Stimulated activated effector memory CD8-positive, alpha-beta T cell treated with anti-CD3 and anti-CD28 coated beads, Interleukin-12 subunit alpha, Interleukin-12 subunit beta, amount 100 ng/mL, for 72 hours (primary cell): ENCODE measurements around the gene KLK15.
"Not testable (repeated sequence)": the region's sequence is repeated elsewhere in the genome, so short reads cannot be mapped to it uniquely, and the experiment has no call there.

Source experiments
- ATAC-seq: fragments of 150-1000 bp; cut with Tn5 transposase; 2 replicates; pipeline ENCODE4 v1.10.0; 2021
- DNase-seq, 2 donors: peaks; one replicate each; pipeline ENCODE4 v3.0.0; 2021 to 2022; ENCODE audit warnings: low spot score in 2 of 2
- H3K27ac Mint-ChIP-seq: one replicate; pipeline ENCODE4 v1.8.0; 2022; ENCODE audit warnings: mild to moderate bottlenecking, mixed read lengths
- H3K36me3 Mint-ChIP-seq: one replicate; pipeline ENCODE4 v1.8.0; 2022; ENCODE audit warnings: mild to moderate bottlenecking, mixed read lengths
- H3K4me1 Mint-ChIP-seq: one replicate; pipeline ENCODE4 v1.8.0; 2022; ENCODE audit warnings: mixed read lengths
- H3K4me3 Mint-ChIP-seq: one replicate; pipeline ENCODE4 v1.8.0; 2022; ENCODE audit warnings: mild to moderate bottlenecking, mixed read lengths
- H3K9me3 Mint-ChIP-seq: one replicate; pipeline ENCODE4 v1.8.0; 2022; ENCODE audit warnings: mixed read lengths

KLK15 gene

GRCh38 chr19:50818859-50819472, 14.4 kb downstream of the KLK15 start:
- no peak for ATAC-seq
- DNase-seq = no peak
- no peaks in the 10 kb centered on the region for H3K36me3 Mint-ChIP-seq
- no peaks in the 10 kb centered on the region for H3K9me3 Mint-ChIP-seq
- no peak overlapping the region for H3K27ac Mint-ChIP-seq
- H3K4me1 Mint-ChIP-seq = peaks cover 53% of the 10 kb centered on the region
- peak overlapping the region; percentile 70 for H3K4me3 Mint-ChIP-seq

DNA sequence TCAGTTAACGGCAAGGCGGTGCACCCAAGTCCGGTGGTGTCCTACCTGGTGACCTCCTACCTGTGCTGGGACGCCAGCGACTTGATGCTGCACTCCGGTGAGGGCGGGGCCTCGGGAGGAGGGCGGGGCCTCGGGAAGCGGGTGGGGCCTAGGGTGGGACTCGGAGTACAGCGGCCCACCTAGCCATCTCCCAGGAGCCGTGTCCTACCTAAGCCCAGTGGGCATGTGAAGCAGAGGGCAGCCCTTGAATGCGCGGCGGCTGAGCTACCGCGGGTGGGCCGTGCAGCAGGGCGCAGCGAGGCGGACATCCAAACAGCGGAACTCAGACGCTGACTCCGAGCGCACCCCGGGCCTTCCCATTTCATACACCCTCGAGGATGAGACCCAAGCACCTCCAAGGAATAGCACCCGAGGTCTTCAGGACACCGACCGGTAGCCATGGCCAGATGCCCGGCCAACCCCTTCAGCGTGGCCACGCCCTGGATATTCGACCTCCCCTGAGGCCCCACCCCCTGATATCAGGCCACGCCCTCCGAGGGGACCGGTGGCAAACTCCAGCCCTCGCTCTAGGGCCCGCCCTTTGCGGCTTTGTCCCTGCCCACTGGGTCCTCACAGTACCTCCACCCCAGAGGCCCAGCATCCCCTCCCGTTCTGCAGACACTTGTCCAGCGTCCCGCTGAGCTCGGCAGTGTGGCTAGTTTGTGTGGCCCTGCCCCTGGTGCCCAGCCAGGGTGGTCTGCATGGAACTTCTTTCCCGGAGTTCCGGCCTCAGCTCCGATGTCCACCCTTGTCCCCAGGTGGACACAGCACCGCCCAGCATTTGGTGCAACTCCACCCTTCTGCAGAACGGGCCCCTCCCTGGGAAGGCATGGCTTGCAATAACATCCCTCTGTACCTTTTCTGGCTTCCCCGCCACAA, 15.2 kb downstream of the KLK15 start:
- peak; percentile 48 to 83 for DNase-seq
- peak; percentile 51 for ATAC-seq
- Mint-ChIP-seq H3K9me3 (no peaks in the 10 kb centered on the region), H3K27ac (peak overlapping the region; percentile 85), H3K4me3 (peak overlapping the region; percentile 70), H3K36me3 (no peaks in the 10 kb centered on the region), H3K4me1 (peaks cover 53% of the 10 kb centered on the region)

- H3K4me1 Mint-ChIP-seq = peaks cover 45% of the 10 kb centered on the region
- DNase-seq = no peak
- no peak overlapping the region for H3K27ac Mint-ChIP-seq
- no peaks in the 10 kb centered on the region for H3K36me3 Mint-ChIP-seq
- no peaks in the 10 kb centered on the region for H3K9me3 Mint-ChIP-seq
- ATAC-seq = no peak
- no peak overlapping the region for H3K4me3 Mint-ChIP-seq
These were observed 17.9 kb downstream of the KLK15 start for GRCh38 chr19:50815439-50815838.

DNA sequence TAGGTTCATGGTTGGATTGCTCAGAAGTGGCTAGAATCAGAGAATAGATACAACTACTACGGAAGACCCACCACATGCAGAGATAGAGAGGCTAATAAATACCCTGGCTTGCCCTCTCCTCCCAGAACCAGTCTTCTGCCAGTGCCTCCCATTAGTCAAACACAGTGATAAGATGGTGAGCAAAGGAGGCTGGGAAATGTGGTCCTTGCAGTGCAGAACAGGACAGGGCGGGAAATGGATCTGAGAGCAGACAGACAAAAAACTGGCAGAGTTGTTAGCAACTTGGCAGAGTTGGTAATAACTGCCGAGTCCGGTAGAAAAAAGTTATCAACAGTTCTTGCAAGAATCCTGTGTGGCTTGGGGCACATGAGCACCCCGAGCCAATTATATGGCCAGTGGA, 18.5 kb downstream of the KLK15 start:
- H3K4me1 Mint-ChIP-seq = peaks cover 40% of the 10 kb centered on the region
- ATAC-seq (no peak), DNase-seq (no peak)
- no peak overlapping the region for H3K27ac Mint-ChIP-seq
- no peaks in the 10 kb centered on the region for H3K9me3 Mint-ChIP-seq
- no peak overlapping the region for H3K4me3 Mint-ChIP-seq
- H3K36me3 Mint-ChIP-seq = no peaks in the 10 kb centered on the region

- Mint-ChIP-seq H3K4me3 (no peak overlapping the region), H3K4me1 (peaks cover 16% of the 10 kb centered on the region), H3K27ac (no peak overlapping the region), H3K9me3 (no peaks in the 10 kb centered on the region), H3K36me3 (no peaks in the 10 kb centered on the region)
- ATAC-seq (no peak), DNase-seq (no peak)
These were observed 20.9 kb downstream of the KLK15 start for GRCh38 chr19:50812474-50812873.

GRCh38 chr19:50811622-50812238, 21.6 kb downstream of the KLK15 start:
- H3K4me3 Mint-ChIP-seq, H3K36me3 Mint-ChIP-seq, DNase-seq, H3K4me1 Mint-ChIP-seq, H3K27ac Mint-ChIP-seq, ATAC-seq, H3K9me3 Mint-ChIP-seq: not testable (repeated sequence)

GRCh38 chr19:50808856-50809255, 24.5 kb downstream of the KLK15 start:
- no peak for ATAC-seq
- Mint-ChIP-seq H3K4me1 (peaks cover 20% of the 10 kb centered on the region), H3K9me3 (no peaks in the 10 kb centered on the region), H3K36me3 (peaks cover 12% of the 10 kb centered on the region), H3K4me3 (no peak overlapping the region), H3K27ac (no peak overlapping the region)
- no peak for DNase-seq

GRCh38 chr19:50804420-50805272, 28.7 kb downstream of the KLK15 start:
- H3K4me1 Mint-ChIP-seq = peaks cover 51% of the 10 kb centered on the region
- peaks cover 54% of the 10 kb centered on the region for H3K36me3 Mint-ChIP-seq
- DNase-seq (peak; percentile 87 to 98), ATAC-seq (peak; percentile 97)
- H3K27ac Mint-ChIP-seq = peak overlapping the region; percentile 100
- H3K4me3 Mint-ChIP-seq = peak overlapping the region; percentile 99
- no peaks in the 10 kb centered on the region for H3K9me3 Mint-ChIP-seq

GRCh38 chr19:50803633-50804419, 29.5 kb downstream of the KLK15 start:
- Mint-ChIP-seq H3K36me3 (peaks cover 62% of the 10 kb centered on the region), H3K27ac (peak overlapping the region; percentile 100), H3K9me3 (no peaks in the 10 kb centered on the region), H3K4me3 (peak overlapping the region; percentile 99), H3K4me1 (peaks cover 51% of the 10 kb centered on the region)
- DNase-seq = no peak
- peak; percentile 5 for ATAC-seq

DNA sequence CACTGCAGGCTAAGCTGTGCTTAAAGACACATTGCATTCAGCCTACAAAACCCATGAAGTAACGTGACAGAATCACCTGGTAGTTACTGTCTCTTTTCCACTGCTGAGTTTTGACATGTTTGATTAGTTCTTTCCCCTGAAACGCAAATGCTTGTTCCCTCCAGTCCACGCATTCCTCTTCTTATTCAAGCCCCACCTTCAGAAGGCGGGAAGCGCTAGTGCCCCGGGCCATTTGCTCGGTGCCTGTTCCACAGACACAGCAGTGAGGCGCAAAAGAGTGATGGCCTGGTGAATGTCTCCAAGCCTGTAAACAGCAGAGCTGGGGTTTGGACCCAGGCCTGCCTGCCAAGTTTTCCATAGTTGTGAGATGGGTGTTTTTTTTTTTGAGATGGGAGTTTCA, 32.3 kb downstream of the KLK15 start:
- H3K27ac Mint-ChIP-seq = peak overlapping the region; percentile 59
- ATAC-seq = no peak
- peaks cover 84% of the 10 kb centered on the region for H3K36me3 Mint-ChIP-seq
- H3K9me3 Mint-ChIP-seq = no peaks in the 10 kb centered on the region
- H3K4me1 Mint-ChIP-seq = peaks cover 47% of the 10 kb centered on the region
- H3K4me3 Mint-ChIP-seq = no peak overlapping the region
- DNase-seq = no peak

DNA sequence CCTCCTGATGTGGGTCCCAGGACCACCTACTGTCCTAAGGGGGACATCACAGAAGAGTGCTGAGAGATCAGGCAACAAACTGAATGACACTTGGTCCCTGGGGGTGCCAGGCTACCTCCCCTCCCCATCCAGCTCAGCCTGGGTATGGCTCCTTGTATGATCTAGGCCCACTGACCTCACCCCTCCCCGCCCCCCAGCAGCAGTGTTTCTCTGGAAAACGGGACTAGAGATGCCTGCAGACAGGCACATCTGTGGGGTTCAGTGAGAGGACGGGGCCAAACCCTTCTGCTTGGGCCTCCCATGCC, 33.9 kb downstream of the KLK15 start:
- Mint-ChIP-seq H3K36me3 (peaks cover 91% of the 10 kb centered on the region), H3K27ac (peak overlapping the region; percentile 40), H3K4me3 (no peak overlapping the region), H3K9me3 (no peaks in the 10 kb centered on the region), H3K4me1 (peaks cover 37% of the 10 kb centered on the region)
- ATAC-seq (no peak), DNase-seq (no peak)

GRCh38 chr19:50798659-50799546, 34.5 kb downstream of the KLK15 start:
- DNase-seq (no peak), ATAC-seq (no peak)
- Mint-ChIP-seq H3K4me1 (peaks cover 37% of the 10 kb centered on the region), H3K36me3 (peaks cover 91% of the 10 kb centered on the region), H3K4me3 (no peak overlapping the region), H3K9me3 (no peaks in the 10 kb centered on the region), H3K27ac (peak overlapping the region; percentile 40)

- ATAC-seq (no peak), DNase-seq (no peak)
- Mint-ChIP-seq H3K4me3 (no peak overlapping the region), H3K4me1 (peaks cover 29% of the 10 kb centered on the region), H3K36me3 (peaks cover 91% of the 10 kb centered on the region), H3K27ac (no peak overlapping the region), H3K9me3 (no peaks in the 10 kb centered on the region)
These were observed 35.4 kb downstream of the KLK15 start for GRCh38 chr19:50797781-50798658.
